K562 (cell line): ENCODE data around the gene ZC3H18. TPM values are rescaled to one million over a fixed set of nuclear protein-coding genes. Genes with fewer than 3 reads are reported as not detected.
A peak's percentile ranks its signal among the peaks of the same experiment; 100 is the strongest.

Experiments used
- FIP1L1 ChIP-seq: fragments of 200-400 bp; formaldehyde crosslinking; IDR thresholded peaks from 2 replicates; pipeline ENCODE4 v1.6.1; 2018; ENCODE audit warnings: mild to moderate bottlenecking, low read depth, low read length; ENCODE audit not compliant: poor library complexity, severe bottlenecking
- HNRNPK ChIP-seq: fragments of 200-400 bp; formaldehyde crosslinking; IDR thresholded peaks from one replicate; pipeline ENCODE4 v1.6.1; 2018; ENCODE audit warnings: mild to moderate bottlenecking, low read depth, low read length; ENCODE audit not compliant: poor library complexity, severe bottlenecking
- LCOR ChIP-seq: sonication (generic); formaldehyde crosslinking; IDR thresholded peaks from 2 replicates; pipeline ENCODE4 v1.8.0; 2022; ENCODE audit warnings: mild to moderate bottlenecking, missing genetic modification reagents
- MTA3 ChIP-seq: fragments of 450-650 bp; formaldehyde crosslinking; IDR thresholded peaks from 2 replicates; pipeline ENCODE4 v1.6.1; 2017; ENCODE audit warnings: mild to moderate bottlenecking, borderline replicate concordance
- PHB ChIP-seq: fragments of 250-450 bp; sonication (Bioruptor Pico); IDR thresholded peaks from 2 replicates; pipeline ENCODE4 v1.5.0; 2021
- SMAD3 ChIP-seq: fragments of 450-650 bp; formaldehyde crosslinking; conservative IDR thresholded peaks from 2 replicates; pipeline ENCODE4 v1.4.0; 2020; ENCODE audit warnings: mild to moderate bottlenecking
- SP1 ChIP-seq: sonication (generic); formaldehyde crosslinking; IDR thresholded peaks from 2 replicates; pipeline ENCODE4 v1.8.1; 2022; ENCODE audit warnings: mild to moderate bottlenecking, missing genetic modification reagents
- STAT5A ChIP-seq: IDR thresholded peaks from 2 replicates; pipeline ENCODE4 v1.6.1; 2012; ENCODE audit warnings: low read length, inconsistent platforms, borderline replicate concordance
- ZFP36 ChIP-seq: fragments of 150-350 bp; IDR thresholded peaks from 2 replicates; pipeline ENCODE4 v1.6.1; 2018; ENCODE audit warnings: low read length, low read depth; ENCODE audit not compliant: partially characterized antibody
- ZFX ChIP-seq: sonication (generic); formaldehyde crosslinking; IDR thresholded peaks from 2 replicates; pipeline ENCODE4 v1.8.0; 2022; ENCODE audit warnings: mild to moderate bottlenecking, missing genetic modification reagents, moderate library complexity
- polyA plus RNA-seq, 8 experiments: library from polyadenylated mRNA; depleted of rRNA in 4 of 8; stranded (reverse) in 5 of 8; unstranded in 3 of 8; fragments of >200 nt; fragmentation: Nextera tagmentation in 2 of 8; fragmentation: Illumina TruSeq in 1 of 8; extraction: Ambion mirVana in 2 of 8; extraction: Trizol in 1 of 8; gene quantifications; 2 replicates each; pipeline versions ENCODE4 v1.2.1 to v1.2.3, GENCODE V29; 2011 to 2014; ENCODE audit warnings: inconsistent platforms in 1 of 8, missing spikeins in 1 of 8
- total RNA-seq, 7 experiments: library from RNA; depleted of rRNA in 6 of 7; stranded (reverse); fragments of >200 nt in 6 of 7; fragmentation: Illumina TruSeq in 2 of 7; extraction: Trizol in 2 of 7; gene quantifications; 2 replicates each; pipeline versions ENCODE4 v1.2.1 to v1.2.3, GENCODE V29; 2011 to 2021; ENCODE audit warnings: low replicate concordance in 1 of 7
- TF ChIP-seq, protein P1 (sequence below), 2 experiments: IDR thresholded peaks; 2 replicates each; pipeline ENCODE4 v1.6.1; 2012; ENCODE audit warnings: improper control_type of control experiment in 2 of 2, low read depth in 2 of 2, low read length in 2 of 2, borderline replicate concordance in 1 of 2
- TF ChIP-seq, protein P2 (sequence below), 2 experiments: fragments of 250-450 bp in 1 of 2; fragments of 450-650 bp in 1 of 2; sonication (Bioruptor Pico) in 1 of 2; IDR thresholded peaks; 2 replicates each; pipeline versions ENCODE4 v1.6.1 to v1.8.0; 2016 to 2021; ENCODE audit warnings: mild to moderate bottlenecking in 2 of 2, moderate library complexity in 2 of 2, missing compliant biosample characterization in 1 of 2, missing genetic modification characterization in 1 of 2
- TF ChIP-seq, protein P3 (sequence below): sonication (generic); formaldehyde crosslinking; IDR thresholded peaks from 2 replicates; pipeline ENCODE4 v1.9.0; 2022; ENCODE audit warnings: mild to moderate bottlenecking, missing genetic modification reagents
- TF ChIP-seq, protein P4 (sequence below): fragments of 150-350 bp; IDR thresholded peaks from 2 replicates; pipeline ENCODE4 v1.6.1; 2014; ENCODE audit warnings: low read depth, mild to moderate bottlenecking, low read length, borderline replicate concordance
- TF ChIP-seq, protein P5 (sequence below): sonication (generic); formaldehyde crosslinking; IDR thresholded peaks from 2 replicates; pipeline ENCODE4 v1.8.1; 2023; ENCODE audit warnings: mild to moderate bottlenecking, missing genetic modification reagents

Gene ZC3H18
- total and polyA plus RNA-seq, 9 of the 15 experiments (the other 6 are each of a cell fraction or from before 2014, with no cell fraction given), result 1.7 to 88.7 (median 26.9) TPM

GRCh38 chr16:88634141-88634993, 64.2 kb downstream of the ZC3H18 start (continued):
- TF ChIP-seq, protein P1, sequence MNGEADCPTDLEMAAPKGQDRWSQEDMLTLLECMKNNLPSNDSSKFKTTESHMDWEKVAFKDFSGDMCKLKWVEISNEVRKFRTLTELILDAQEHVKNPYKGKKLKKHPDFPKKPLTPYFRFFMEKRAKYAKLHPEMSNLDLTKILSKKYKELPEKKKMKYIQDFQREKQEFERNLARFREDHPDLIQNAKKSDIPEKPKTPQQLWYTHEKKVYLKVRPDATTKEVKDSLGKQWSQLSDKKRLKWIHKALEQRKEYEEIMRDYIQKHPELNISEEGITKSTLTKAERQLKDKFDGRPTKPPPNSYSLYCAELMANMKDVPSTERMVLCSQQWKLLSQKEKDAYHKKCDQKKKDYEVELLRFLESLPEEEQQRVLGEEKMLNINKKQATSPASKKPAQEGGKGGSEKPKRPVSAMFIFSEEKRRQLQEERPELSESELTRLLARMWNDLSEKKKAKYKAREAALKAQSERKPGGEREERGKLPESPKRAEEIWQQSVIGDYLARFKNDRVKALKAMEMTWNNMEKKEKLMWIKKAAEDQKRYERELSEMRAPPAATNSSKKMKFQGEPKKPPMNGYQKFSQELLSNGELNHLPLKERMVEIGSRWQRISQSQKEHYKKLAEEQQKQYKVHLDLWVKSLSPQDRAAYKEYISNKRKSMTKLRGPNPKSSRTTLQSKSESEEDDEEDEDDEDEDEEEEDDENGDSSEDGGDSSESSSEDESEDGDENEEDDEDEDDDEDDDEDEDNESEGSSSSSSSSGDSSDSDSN (IDR thresholded peaks at IDR 0.05; ENCODE audit: borderline replicate concordance in 1 of 2, low read depth in 2 of 2, low read length in 2 of 2), result peak; percentile 75 to 79; a peak in 3 of 4 replicates
- TF ChIP-seq ZFX (peak; percentile 47; the same call in 1 of the 2 replicates), STAT5A (no peak), SP1 (CRISPR knock-in tag) (peak; percentile 66), ZFP36 (peak; percentile 99), FIP1L1 (peak; percentile 90), HNRNPK (peak; percentile 8), PHB (0 out of 2 replicates have a peak, but pooled peaks have one; percentile 32), SMAD3 (CRISPR knock-in tag) (no peak), LCOR (CRISPR knock-in tag) (no peak), MTA3 (0 out of 2 replicates have a peak, but pooled peaks have one; percentile 20)
- TF ChIP-seq, protein P2, sequence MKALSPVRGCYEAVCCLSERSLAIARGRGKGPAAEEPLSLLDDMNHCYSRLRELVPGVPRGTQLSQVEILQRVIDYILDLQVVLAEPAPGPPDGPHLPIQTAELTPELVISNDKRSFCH (CRISPR knock-in tag; IDR thresholded peaks at IDR 0.05), result no peak
- TF ChIP-seq, protein P2 (tag; IDR thresholded peaks at IDR 0.05), result 0 out of 2 replicates have a peak, but pooled peaks have one; percentile 22
- TF ChIP-seq, protein P3, sequence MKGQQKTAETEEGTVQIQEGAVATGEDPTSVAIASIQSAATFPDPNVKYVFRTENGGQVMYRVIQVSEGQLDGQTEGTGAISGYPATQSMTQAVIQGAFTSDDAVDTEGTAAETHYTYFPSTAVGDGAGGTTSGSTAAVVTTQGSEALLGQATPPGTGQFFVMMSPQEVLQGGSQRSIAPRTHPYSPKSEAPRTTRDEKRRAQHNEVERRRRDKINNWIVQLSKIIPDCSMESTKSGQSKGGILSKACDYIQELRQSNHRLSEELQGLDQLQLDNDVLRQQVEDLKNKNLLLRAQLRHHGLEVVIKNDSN, result no peak
- TF ChIP-seq, protein P4, sequence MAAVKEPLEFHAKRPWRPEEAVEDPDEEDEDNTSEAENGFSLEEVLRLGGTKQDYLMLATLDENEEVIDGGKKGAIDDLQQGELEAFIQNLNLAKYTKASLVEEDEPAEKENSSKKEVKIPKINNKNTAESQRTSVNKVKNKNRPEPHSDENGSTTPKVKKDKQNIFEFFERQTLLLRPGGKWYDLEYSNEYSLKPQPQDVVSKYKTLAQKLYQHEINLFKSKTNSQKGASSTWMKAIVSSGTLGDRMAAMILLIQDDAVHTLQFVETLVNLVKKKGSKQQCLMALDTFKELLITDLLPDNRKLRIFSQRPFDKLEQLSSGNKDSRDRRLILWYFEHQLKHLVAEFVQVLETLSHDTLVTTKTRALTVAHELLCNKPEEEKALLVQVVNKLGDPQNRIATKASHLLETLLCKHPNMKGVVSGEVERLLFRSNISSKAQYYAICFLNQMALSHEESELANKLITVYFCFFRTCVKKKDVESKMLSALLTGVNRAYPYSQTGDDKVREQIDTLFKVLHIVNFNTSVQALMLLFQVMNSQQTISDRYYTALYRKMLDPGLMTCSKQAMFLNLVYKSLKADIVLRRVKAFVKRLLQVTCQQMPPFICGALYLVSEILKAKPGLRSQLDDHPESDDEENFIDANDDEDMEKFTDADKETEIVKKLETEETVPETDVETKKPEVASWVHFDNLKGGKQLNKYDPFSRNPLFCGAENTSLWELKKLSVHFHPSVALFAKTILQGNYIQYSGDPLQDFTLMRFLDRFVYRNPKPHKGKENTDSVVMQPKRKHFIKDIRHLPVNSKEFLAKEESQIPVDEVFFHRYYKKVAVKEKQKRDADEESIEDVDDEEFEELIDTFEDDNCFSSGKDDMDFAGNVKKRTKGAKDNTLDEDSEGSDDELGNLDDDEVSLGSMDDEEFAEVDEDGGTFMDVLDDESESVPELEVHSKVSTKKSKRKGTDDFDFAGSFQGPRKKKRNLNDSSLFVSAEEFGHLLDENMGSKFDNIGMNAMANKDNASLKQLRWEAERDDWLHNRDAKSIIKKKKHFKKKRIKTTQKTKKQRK, result no peak
- TF ChIP-seq, protein P5, sequence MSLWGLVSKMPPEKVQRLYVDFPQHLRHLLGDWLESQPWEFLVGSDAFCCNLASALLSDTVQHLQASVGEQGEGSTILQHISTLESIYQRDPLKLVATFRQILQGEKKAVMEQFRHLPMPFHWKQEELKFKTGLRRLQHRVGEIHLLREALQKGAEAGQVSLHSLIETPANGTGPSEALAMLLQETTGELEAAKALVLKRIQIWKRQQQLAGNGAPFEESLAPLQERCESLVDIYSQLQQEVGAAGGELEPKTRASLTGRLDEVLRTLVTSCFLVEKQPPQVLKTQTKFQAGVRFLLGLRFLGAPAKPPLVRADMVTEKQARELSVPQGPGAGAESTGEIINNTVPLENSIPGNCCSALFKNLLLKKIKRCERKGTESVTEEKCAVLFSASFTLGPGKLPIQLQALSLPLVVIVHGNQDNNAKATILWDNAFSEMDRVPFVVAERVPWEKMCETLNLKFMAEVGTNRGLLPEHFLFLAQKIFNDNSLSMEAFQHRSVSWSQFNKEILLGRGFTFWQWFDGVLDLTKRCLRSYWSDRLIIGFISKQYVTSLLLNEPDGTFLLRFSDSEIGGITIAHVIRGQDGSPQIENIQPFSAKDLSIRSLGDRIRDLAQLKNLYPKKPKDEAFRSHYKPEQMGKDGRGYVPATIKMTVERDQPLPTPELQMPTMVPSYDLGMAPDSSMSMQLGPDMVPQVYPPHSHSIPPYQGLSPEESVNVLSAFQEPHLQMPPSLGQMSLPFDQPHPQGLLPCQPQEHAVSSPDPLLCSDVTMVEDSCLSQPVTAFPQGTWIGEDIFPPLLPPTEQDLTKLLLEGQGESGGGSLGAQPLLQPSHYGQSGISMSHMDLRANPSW (CRISPR knock-in tag), result no peak
